Endothelial cell of umbilical vein (primary cell): Measurements from ENCODE around the gene MAPK8IP3.

Source experiments
- EZH2 ChIP-seq: IDR thresholded peaks from 2 replicates; pipeline ENCODE4 v1.6.1; 2012; ENCODE audit warnings: borderline replicate concordance, low read depth, mild to moderate bottlenecking, moderate library complexity, low read length, inconsistent platforms; ENCODE audit not compliant: severe bottlenecking
- FOS ChIP-seq: IDR thresholded peaks from 2 replicates; pipeline ENCODE4 v1.6.1; 2011; ENCODE audit warnings: mild to moderate bottlenecking, low read length, moderate library complexity, borderline replicate concordance; ENCODE audit not compliant: insufficient read depth
- GATA2 ChIP-seq: IDR thresholded peaks from 2 replicates; pipeline ENCODE4 v1.7.0; 2011; ENCODE audit warnings: low read depth, mild to moderate bottlenecking, moderate library complexity, mixed read lengths, low read length; ENCODE audit not compliant: insufficient read length, insufficient read depth
- JUN ChIP-seq: IDR thresholded peaks from 2 replicates; pipeline ENCODE4 v1.6.1; 2011; ENCODE audit warnings: borderline replicate concordance, low read depth; ENCODE audit not compliant: insufficient read length, insufficient read depth
- MYC ChIP-seq: IDR thresholded peaks from one replicate; pipeline ENCODE4 v1.6.1; 2011; ENCODE audit warnings: mild to moderate bottlenecking, low read depth, low read length
- POLR2A ChIP-seq: IDR thresholded peaks from 2 replicates; pipeline ENCODE4 v1.6.1; 2012; ENCODE audit warnings: low read depth, mild to moderate bottlenecking, control low read depth, low read length
- POLR2AphosphoS5 ChIP-seq: IDR thresholded peaks from 2 replicates; pipeline ENCODE4 v1.6.1; 2012; ENCODE audit warnings: low read depth, mild to moderate bottlenecking, control low read depth, low read length, moderate library complexity; ENCODE audit not compliant: insufficient read depth
- TF ChIP-seq, protein P1 (sequence below), 2 donors: IDR thresholded peaks; 1 replicate in 1 of 2; 2 replicates in 1 of 2; pipeline ENCODE4 v1.5.1; 2011; ENCODE audit warnings: low read length in 2 of 2, mild to moderate bottlenecking in 2 of 2, moderate library complexity in 2 of 2, control low read depth in 1 of 2, inconsistent platforms in 1 of 2, low read depth in 1 of 2; ENCODE audit not compliant: insufficient read depth in 1 of 2; ENCODE audit errors: extremely low read depth in 1 of 2
- TF ChIP-seq, protein P2 (sequence below): IDR thresholded peaks from 2 replicates; pipeline ENCODE4 v1.6.1; 2011; ENCODE audit not compliant: insufficient read depth, insufficient read length

- TF ChIP-seq EZH2 (no peak), JUN (no peak), POLR2AphosphoS5 (no peak), MYC (no peak), POLR2A (no peak), GATA2 (no peak), FOS (no peak)
- TF ChIP-seq, protein P1, sequence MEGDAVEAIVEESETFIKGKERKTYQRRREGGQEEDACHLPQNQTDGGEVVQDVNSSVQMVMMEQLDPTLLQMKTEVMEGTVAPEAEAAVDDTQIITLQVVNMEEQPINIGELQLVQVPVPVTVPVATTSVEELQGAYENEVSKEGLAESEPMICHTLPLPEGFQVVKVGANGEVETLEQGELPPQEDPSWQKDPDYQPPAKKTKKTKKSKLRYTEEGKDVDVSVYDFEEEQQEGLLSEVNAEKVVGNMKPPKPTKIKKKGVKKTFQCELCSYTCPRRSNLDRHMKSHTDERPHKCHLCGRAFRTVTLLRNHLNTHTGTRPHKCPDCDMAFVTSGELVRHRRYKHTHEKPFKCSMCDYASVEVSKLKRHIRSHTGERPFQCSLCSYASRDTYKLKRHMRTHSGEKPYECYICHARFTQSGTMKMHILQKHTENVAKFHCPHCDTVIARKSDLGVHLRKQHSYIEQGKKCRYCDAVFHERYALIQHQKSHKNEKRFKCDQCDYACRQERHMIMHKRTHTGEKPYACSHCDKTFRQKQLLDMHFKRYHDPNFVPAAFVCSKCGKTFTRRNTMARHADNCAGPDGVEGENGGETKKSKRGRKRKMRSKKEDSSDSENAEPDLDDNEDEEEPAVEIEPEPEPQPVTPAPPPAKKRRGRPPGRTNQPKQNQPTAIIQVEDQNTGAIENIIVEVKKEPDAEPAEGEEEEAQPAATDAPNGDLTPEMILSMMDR (IDR thresholded peaks at IDR 0.05; ENCODE audit: extremely low read depth in 1 of 2, insufficient read depth in 1 of 2, low read depth in 1 of 2, low read length in 2 of 2) = no peak
- TF ChIP-seq, protein P2, sequence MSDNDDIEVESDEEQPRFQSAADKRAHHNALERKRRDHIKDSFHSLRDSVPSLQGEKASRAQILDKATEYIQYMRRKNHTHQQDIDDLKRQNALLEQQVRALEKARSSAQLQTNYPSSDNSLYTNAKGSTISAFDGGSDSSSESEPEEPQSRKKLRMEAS = no peak
These were observed 25.0 kb upstream of the MAPK8IP3 start for GRCh38 chr16:1681032-1681431.
